ENCODE results near the gene MVP. TPM values are rescaled to one million over a fixed set of nuclear protein-coding genes. Genes with fewer than 3 reads are reported as not detected.
"Not testable (repeated sequence)": the region's sequence is repeated elsewhere in the genome, so short reads cannot be mapped to it uniquely, and the experiment has no call there.

Gene MVP
- total RNA-seq, 4 donors from 2014 or later: 54.0 to 133 (median 97.6) TPM

DNA sequence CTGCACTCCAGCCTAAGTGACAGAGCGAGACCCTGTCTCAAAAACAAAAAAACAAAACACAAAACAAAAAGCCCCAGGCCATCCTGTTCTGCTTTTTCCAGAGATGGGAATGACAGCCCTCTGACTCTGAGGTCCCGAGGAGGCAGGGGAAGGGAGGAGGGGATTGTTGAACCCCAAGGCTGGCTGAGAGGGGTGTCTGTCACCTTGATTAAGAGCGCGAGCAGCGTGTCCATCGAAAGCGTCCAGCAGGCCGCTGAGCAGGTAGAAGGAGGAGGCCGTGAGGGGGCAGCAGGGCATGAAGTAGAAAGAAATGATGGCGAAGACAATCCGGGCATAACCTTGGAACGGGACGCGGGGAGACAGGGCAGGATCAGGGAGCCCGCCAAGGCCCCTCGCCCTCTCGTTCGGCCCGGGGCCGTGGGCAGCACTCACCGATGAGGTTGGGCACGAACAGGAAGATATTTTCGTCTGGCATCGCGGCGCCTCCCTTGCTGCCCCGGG lies 42.2 kb downstream of the MVP start:
- 1 to 3% methylated on average over 18 to 19 of the region's 27 CpGs for WGBS, 2 donors

DNA sequence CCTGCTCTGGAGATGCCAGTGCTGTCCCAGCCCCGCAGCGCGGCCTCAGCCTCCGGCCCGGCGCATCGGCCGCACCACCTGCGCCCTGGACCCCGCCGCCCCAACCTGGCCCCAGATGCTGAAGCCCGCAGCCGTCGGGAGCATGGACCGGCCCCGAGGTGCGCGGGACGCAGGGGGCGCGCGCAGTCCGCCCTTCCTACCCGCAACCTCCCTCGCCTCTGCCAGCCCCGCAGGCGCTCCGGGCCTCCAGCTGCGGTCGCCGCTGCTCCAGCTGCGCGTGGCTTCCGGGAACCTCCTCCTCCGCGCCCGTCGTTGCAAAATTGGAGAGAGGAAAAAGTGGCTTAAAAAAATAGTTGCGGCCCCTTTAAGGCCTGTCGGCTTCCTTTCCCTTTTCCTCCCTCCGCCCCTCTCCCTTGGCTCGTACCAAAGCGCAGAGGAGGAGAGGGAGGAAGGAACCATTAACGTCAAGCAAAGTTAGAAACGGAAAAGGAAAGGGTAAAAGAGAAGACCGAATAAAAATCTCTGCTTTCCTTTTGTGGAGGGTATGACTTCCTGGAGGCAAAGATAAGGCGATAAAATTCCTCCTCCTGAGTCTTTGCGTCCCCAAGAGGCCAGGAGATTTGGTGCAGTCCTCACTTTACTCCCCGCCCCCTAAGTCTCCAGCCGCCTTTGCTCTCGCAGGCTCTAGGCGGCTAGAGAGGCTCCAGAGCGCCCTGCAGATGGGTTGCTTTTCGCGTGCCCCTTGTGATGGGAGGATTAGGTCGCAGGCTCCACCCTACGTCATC lies 42.8 kb downstream of the MVP start, which contains the start of gene CDIPT:
TSS of gene CDIPT (minus strand) at position 343 of the 785 bp plus-strand sequence. CDS start 369 bp downstream, outside the sequence.
- Histone ChIP-seq H3K36me3 (peaks cover 19 to 33% (median 22%) of the 10 kb centered on the region in 3 donors), H3K27ac (peak within 1 kb of the TSS; percentile 87 to 96 (median 93)), H3K9me3 (no peaks in the 10 kb centered on the region), H3K27me3 (no peaks in the 10 kb centered on the region), H3K4me3 (peak within 1 kb of the TSS; percentile 63 to 98 (median 91)), H3K4me1 (peaks cover 16 to 32% (median 20%) of the 10 kb centered on the region in 3 donors)
- TF ChIP-seq POLR2A (IDR thresholded peaks at IDR 0.05): peak in 1 of 4 donors; percentile 48
- TF ChIP-seq, protein P1, sequence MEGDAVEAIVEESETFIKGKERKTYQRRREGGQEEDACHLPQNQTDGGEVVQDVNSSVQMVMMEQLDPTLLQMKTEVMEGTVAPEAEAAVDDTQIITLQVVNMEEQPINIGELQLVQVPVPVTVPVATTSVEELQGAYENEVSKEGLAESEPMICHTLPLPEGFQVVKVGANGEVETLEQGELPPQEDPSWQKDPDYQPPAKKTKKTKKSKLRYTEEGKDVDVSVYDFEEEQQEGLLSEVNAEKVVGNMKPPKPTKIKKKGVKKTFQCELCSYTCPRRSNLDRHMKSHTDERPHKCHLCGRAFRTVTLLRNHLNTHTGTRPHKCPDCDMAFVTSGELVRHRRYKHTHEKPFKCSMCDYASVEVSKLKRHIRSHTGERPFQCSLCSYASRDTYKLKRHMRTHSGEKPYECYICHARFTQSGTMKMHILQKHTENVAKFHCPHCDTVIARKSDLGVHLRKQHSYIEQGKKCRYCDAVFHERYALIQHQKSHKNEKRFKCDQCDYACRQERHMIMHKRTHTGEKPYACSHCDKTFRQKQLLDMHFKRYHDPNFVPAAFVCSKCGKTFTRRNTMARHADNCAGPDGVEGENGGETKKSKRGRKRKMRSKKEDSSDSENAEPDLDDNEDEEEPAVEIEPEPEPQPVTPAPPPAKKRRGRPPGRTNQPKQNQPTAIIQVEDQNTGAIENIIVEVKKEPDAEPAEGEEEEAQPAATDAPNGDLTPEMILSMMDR (IDR thresholded peaks at IDR 0.05): peak in 5 of 6 experiments; percentile 35 to 58 (median 55)
- 0% methylated on average over 7 to 12 of the region's 57 CpGs for WGBS, 2 donors
- intact Hi-C loops (cut with DNase I): no loop called here
- DNase-seq: peak; percentile 60

More for the DNA sequence above, 42.2 kb downstream of the MVP start:
- Histone ChIP-seq H3K9me3 (no peaks in the 10 kb centered on the region), H3K27ac (peak overlapping the region; percentile 87 to 96 (median 93)), H3K4me1 (peaks cover 16 to 32% (median 20%) of the 10 kb centered on the region in 3 donors), H3K36me3 (peaks cover 19 to 33% (median 22%) of the 10 kb centered on the region in 3 donors), H3K4me3 (peak overlapping the region; percentile 63 to 98 (median 91)), H3K27me3 (no peaks in the 10 kb centered on the region)
- no peak for TF ChIP-seq POLR2A (IDR thresholded peaks at IDR 0.05)
- TF ChIP-seq, protein P1 (IDR thresholded peaks at IDR 0.05): no peak
- DNase-seq: no peak
- intact Hi-C loops (cut with DNase I): no loop called here

DNA sequence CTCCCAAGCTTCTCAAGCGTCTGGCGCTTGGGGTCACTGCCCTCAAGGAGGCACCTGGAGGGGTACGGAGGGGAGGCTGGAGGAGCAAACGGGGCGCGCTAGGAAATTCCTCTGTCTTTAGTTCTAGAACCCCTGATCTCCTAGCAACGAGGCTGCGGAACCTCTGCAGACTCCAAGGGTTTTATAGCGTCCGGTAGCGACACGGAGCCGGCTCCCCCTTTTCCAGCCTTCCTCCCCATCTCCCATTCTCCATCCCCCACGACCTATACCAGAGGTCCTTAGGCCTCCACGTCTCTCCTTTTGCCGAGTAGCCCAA lies 43.4 kb downstream of the MVP start:
- Histone ChIP-seq H3K27me3 (no peaks in the 10 kb centered on the region), H3K4me1 (peaks cover 16 to 32% (median 20%) of the 10 kb centered on the region in 3 donors), H3K4me3 (peak overlapping the region; percentile 63 to 98 (median 91)), H3K9me3 (no peaks in the 10 kb centered on the region), H3K36me3 (peaks cover 18 to 27% (median 22%) of the 10 kb centered on the region in 3 donors), H3K27ac (peak overlapping the region; percentile 87 to 96 (median 93))
- intact Hi-C loops (cut with DNase I): no loop called here
- no peak for DNase-seq
- WGBS, 2 donors: 48 to 75% methylated on average over 8 to 10 of the region's 16 CpGs
- TF ChIP-seq POLR2A (IDR thresholded peaks at IDR 0.05): no peak
- TF ChIP-seq, protein P1 (IDR thresholded peaks at IDR 0.05): no peak

DNA sequence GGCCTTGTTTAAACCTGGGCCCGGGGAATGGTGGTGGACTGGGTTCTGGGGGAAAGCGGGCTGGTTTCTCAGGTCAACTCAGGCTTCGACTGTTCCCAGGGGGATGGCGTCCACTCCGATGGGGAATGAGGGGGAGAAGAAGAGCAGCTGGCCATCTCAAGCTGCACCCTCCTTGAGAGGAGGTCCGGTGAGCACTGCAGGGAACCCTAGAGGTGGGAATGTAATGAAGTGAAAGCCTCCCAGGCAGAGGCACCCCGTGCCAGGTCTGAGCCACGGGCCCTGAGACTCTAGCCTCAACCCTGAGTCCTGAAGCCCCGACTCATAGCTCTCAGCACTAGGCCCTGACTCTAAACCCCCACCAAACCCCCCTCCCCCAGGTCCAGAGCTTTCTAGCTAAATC lies 43.9 kb downstream of the MVP start:
- Histone ChIP-seq H3K27me3 (no peaks in the 10 kb centered on the region), H3K4me3 (no peak overlapping the region), H3K36me3 (peaks cover 12 to 22% (median 17%) of the 10 kb centered on the region in 3 donors), H3K9me3 (no peaks in the 10 kb centered on the region), H3K4me1 (peaks cover 16 to 32% (median 20%) of the 10 kb centered on the region in 3 donors), H3K27ac (no peak overlapping the region)
- 84 to 91% methylated on average over 8 of the region's 9 CpGs for WGBS, 2 donors
- DNase-seq: no peak
- no peak for TF ChIP-seq POLR2A (IDR thresholded peaks at IDR 0.05)
- TF ChIP-seq, protein P1 (IDR thresholded peaks at IDR 0.05): no peak
- intact Hi-C loops (cut with DNase I): no loop called here

DNA sequence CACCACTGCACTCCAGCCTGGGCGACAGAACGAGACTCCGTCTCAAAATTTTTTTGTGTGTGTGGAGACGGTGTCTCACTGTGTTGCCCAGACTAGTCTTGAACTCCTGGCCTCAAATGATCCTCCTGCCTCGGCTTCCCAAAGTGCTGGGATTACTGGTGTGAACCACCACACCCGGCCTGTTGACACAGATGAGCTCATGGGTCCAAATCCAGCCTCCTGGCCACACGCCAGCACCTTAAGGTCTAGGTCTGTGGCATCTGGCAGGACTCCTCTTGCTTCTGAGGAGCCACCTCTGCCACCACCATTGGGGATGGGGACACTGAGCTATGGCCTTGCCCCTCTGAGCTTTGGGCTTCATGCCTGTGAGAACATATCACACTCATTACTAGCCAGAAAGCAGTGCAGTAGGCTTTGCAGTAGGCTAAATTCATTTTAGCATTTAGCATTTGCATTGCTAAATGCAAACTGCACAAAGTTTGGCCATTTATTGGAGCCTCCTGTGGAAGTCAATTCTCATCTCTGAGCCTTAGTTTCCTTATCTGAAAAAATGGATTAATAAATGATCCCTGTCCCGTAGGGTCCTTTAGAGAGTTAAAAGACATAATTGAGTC lies 48.2 kb downstream of the MVP start:
- TF ChIP-seq POLR2A (IDR thresholded peaks at IDR 0.05): no peak
- TF ChIP-seq, protein P1 (IDR thresholded peaks at IDR 0.05): no peak
- Histone ChIP-seq H3K4me1 (peaks cover 5% of the 10 kb centered on the region in 3 donors), H3K36me3 (no peaks in the 10 kb centered on the region), H3K4me3 (no peak overlapping the region), H3K27ac (no peak overlapping the region), H3K9me3 (no peaks in the 10 kb centered on the region), H3K27me3 (no peaks in the 10 kb centered on the region)
- intact Hi-C loops (cut with DNase I): no loop called here
- WGBS, 2 donors: 54 to 86% methylated on average over 4 to 8 of the region's 8 CpGs
- DNase-seq: no peak

DNA sequence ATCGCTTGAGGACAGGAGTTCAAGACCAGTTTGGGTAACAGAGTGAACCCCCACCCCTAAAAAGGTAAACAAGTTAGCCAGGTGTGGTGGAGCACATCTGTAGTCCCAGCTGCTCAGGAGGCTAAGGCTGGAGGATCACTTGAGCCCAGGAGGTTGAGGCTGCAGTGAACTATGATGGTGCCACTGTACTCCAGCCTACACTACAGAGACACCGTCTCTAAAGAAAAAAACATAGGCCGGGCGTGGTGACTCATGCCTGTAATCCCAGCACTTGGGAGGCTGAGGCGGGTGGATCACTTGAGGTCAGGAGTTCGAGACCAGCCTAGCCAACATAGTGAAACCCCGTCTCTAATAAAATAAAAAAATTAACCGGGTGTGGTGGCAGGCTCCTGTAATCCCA lies 48.8 kb downstream of the MVP start:
- H3K4me3 ChIP-seq; intact Hi-C loops (cut with DNase I); H3K4me1 ChIP-seq; H3K27ac ChIP-seq; H3K36me3 ChIP-seq; H3K9me3 ChIP-seq; DNase-seq; H3K27me3 ChIP-seq: not testable (repeated sequence)
- WGBS, 2 donors: 72 to 77% methylated on average over 8 of the region's 8 CpGs
